ENCODE data around the gene PFDN2.

The PFDN2 gene

GRCh38 chr1:161117759-161118581, at the start of gene PFDN2, which contains the start of gene NIT1:
PFDN2 (minus strand) TSS chr1:161118037; CDS start chr1:161118026, 11 bp downstream.
NIT1 (plus strand) TSS chr1:161118105; CDS start chr1:161118177, 72 bp downstream.
- FAIRE-seq (no peak), DNase-seq (ENCODE audit: insufficient read length, low spot score) (peak; percentile 92)
- TF ChIP-seq CTCF (IDR thresholded peaks at IDR 0.05; ENCODE audit: insufficient read depth, missing control alignments), result no peak

GRCh38 chr1:161166669-161167548, 49.1 kb upstream of the PFDN2 start:
- no peak for DNase-seq (ENCODE audit: insufficient read length, low spot score)
- no peak for FAIRE-seq
- TF ChIP-seq CTCF (IDR thresholded peaks at IDR 0.05; ENCODE audit: insufficient read depth, missing control alignments), result no peak

GRCh38 chr1:161165742-161166668, 48.2 kb upstream of the PFDN2 start, which contains the start of gene PPOX:
PPOX (plus strand) TSS chr1:161166426; CDS start chr1:161166848, 422 bp downstream.
- FAIRE-seq (peak; percentile 84), DNase-seq (ENCODE audit: insufficient read length, low spot score) (peak; percentile 96)
- peak; percentile 69 for TF ChIP-seq CTCF (IDR thresholded peaks at IDR 0.05; ENCODE audit: insufficient read depth, missing control alignments)

GRCh38 chr1:161164901-161165610, 47.2 kb upstream of the PFDN2 start:
- no peak for TF ChIP-seq CTCF (IDR thresholded peaks at IDR 0.05; ENCODE audit: insufficient read depth, missing control alignments)
- DNase-seq (ENCODE audit: insufficient read length, low spot score), result no peak
- FAIRE-seq, result no peak

- TF ChIP-seq CTCF (IDR thresholded peaks at IDR 0.05; ENCODE audit: insufficient read depth, missing control alignments), result no peak
- FAIRE-seq (no peak), DNase-seq (ENCODE audit: insufficient read length, low spot score) (no peak)
Measured at GRCh38 chr1:161163793-161164192, 46.0 kb upstream of the PFDN2 start.

- DNase-seq (ENCODE audit: insufficient read length, low spot score), result no peak
- no peak for FAIRE-seq
- TF ChIP-seq CTCF (IDR thresholded peaks at IDR 0.05; ENCODE audit: insufficient read depth, missing control alignments), result no peak
Measured at GRCh38 chr1:161162806-161163205, 45.0 kb upstream of the PFDN2 start.
